GM23248 (cell line): ENCODE measurements around the gene REL.

ENCODE experiments used
- EZH2 ChIP-seq: fragments of 200-600 bp; sonication (generic); IDR thresholded peaks from 2 replicates; pipeline ENCODE4 v1.6.1; 2018; ENCODE audit warnings: antibody characterized with exemption, mild to moderate bottlenecking; ENCODE audit not compliant: insufficient read depth, poor library complexity, severe bottlenecking
- EZH2phosphoT487 ChIP-seq: fragments of 200-600 bp; sonication (generic); IDR thresholded peaks from 2 replicates; pipeline ENCODE4 v1.6.1; 2018; ENCODE audit warnings: antibody characterized with exemption, moderate library complexity, mild to moderate bottlenecking, low read depth; ENCODE audit not compliant: insufficient read depth

DNA sequence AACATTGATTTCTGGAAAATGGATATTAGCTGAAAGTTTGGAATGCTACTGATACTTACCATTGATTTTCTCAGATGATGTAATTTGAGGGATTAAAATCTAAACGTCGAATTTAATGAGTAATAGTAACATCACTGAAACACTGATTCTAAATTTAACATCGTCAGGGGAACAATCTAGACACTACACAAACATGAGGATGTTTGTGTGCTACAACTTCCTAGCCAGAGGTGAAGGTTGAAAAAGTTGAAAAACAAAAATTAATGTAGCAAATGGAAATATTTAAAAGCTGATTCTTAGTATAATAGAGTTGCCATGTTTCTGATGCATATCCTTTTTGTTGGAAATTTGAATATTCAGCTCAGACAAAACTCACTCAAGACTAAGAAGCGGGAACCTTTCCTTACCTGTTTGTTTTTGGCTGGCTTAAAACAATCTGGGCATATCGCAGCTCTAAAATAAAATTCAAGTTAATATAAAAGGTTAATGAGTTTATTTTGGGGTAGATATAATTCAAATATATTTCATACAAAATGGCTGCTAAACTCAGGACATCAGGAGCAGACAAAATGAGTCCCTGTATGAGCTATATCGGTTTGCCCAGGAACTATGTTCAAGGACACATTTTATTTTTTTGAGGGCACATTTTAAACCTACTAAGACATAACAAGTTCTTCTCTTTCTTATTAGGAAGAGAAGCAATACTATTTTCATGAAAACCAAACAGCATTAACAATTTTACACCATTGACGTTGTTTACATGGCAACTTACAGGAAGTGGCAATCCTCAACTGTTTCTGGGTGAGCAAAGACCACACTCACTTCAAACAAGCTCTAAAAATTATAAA lies 83.5 kb downstream of the REL start:
- no peak for TF ChIP-seq EZH2
- TF ChIP-seq EZH2phosphoT487: no peak
